HG03139 (cell line): ENCODE data around the gene ZNF638.
"Not testable (repeated sequence)": the region's sequence is repeated elsewhere in the genome, so short reads cannot be mapped to it uniquely, and the experiment has no call there.

Experiments used
- ATAC-seq: cut with Tn5 transposase; IDR thresholded peaks from one replicate; pipeline ENCODE4 v1.9.1; 2021; ENCODE audit not compliant: unreplicated experiment

The ZNF638 gene

DNA sequence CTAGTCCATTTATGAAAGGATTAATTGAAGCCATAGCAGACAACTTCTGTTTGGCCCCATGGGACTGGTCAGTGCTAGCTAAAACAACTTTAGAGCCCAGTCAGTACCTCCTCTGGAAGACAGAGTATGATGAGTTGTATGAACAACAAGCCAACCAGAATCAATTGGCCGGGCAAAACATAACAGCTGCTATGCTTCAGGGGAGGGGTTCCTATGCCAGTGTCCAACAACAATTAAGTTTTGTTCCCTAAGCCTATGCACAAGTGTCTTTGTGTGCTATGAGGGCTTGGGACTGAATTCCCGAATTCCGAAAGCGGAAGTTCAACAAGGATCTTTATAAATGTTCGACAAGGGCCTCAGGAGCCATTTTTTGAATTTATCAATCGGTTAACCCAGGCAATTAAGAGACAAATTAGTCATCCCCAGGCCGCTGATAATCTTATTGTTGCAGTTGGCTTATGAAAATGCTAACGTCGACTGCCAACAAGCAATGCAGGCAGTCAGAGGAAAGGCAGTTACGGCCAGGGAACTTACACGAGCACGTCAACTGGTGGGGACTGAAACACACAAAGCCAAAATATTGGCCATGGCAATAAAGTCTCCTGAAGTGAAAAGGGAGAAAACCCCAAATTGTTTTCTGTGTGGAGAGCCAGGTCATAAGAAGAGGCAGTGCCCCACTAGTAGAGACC lies 57.9 kb downstream of the ZNF638 start:
- no peak for ATAC-seq

DNA sequence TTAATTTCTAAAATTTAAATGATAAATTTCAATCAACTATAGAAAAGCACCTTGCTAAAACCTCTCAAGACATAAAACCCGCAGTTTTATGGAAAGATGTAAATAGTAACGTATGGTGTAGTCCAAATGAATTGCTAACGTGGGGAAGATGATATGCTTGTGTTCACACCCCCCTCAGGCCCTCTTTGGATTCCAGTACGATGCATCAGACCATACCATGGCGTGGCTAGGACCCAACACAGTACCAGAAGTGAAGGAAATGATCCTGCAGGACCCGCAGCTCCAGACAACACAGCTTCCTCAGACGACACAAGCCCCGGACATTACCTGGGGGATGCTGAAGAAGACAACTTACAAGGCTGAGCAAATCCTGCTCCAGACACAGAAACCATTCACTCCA lies 61.6 kb downstream of the ZNF638 start:
- no peak for ATAC-seq

DNA sequence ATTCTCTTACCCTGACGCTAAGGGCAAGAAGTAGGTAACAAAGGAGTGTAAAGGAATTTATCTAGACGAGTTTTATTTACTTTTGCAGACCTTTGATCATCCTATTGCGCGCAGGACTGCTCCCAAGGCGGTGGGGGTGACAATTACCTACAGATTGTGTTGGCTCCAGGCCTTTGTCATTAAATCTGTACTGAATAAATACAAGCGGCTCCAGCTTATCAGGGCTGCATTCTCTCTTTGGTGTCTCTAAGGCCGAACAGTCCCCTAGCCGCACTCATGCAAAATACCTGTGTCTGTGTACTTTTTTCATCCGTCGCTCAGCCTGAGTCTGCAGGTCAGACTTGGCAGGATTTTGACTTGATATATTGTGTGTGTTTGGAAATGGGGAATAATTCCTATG lies 63.9 kb downstream of the ZNF638 start:
- no peak for ATAC-seq

DNA sequence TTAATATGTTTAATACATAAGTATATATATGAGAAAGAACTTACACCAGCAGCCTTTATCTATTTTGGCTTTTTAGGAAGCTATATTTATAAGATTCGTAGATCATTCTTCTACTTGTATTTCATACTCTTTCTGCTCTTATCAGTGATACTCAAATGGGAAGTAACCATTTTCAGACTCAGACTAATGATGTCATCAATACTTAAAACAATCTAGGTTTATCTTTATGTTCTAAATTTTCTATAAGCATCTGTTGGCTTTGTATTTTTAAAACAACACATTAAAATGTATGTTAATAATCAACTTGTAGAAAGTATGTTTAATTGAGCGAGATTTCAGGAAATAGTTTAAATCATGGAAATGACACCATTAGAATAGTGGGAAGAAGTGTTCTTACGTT lies 70.8 kb downstream of the ZNF638 start:
- no peak for ATAC-seq

DNA sequence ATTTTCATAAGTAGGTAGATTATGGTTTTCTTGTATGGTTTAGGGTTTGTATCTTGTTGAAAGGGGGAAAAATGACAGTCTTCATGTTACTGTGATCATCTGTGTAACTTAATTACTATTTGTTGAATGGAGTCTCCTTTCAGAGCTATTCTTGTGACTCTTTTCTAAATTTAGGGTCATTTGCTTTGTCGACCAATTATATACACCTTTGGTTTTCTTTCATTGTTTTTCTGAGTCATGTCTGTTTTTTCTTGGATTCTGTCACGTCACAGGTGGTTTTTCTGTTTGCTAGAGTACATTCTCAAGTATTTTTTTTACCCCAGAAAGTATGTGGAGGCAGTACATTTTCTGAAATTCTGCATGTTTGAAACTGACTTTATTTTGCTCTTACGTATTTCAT lies 78.0 kb downstream of the ZNF638 start:
- ATAC-seq: no peak

DNA sequence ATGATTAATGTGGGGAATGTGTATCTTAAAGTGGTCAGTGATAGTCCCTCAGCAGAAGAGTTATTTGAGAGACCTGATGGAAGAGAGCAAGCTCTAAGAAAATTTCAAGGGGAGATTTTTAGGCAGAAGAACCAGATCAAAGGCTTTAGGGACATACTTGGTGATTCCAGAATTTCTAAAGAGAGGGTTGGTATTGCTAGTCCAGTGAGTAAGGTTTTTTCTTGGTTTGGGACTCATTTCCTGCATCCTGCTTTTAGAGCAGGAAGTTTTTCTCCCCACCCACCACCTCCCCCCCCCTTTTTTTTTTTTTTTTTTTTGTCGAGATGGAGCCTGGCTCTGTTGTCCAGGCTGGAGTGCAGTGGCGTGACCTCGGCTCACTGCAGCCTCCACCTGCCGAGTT lies 79.1 kb downstream of the ZNF638 start:
- no peak for ATAC-seq

DNA sequence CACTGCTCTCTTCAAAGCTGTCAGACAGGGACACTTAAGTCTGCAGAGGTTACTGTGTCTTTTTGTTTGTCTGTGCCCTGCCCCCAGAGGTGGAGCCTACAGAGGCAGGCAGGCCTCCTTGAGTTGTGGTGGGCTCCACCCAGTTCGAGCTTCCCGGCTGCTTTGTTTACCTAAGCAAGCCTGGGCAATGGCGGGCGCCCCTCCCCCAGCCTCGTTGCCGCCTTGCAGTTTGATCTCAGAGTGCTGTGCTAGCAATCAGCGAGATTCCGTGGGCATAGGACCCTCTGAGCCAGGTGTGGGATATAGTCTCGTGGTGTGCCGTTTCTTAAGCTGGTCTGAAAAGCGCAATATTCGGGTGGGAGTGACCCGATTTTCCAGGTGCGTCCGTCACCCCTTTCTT lies 85.3 kb downstream of the ZNF638 start:
- not testable (repeated sequence) for ATAC-seq

DNA sequence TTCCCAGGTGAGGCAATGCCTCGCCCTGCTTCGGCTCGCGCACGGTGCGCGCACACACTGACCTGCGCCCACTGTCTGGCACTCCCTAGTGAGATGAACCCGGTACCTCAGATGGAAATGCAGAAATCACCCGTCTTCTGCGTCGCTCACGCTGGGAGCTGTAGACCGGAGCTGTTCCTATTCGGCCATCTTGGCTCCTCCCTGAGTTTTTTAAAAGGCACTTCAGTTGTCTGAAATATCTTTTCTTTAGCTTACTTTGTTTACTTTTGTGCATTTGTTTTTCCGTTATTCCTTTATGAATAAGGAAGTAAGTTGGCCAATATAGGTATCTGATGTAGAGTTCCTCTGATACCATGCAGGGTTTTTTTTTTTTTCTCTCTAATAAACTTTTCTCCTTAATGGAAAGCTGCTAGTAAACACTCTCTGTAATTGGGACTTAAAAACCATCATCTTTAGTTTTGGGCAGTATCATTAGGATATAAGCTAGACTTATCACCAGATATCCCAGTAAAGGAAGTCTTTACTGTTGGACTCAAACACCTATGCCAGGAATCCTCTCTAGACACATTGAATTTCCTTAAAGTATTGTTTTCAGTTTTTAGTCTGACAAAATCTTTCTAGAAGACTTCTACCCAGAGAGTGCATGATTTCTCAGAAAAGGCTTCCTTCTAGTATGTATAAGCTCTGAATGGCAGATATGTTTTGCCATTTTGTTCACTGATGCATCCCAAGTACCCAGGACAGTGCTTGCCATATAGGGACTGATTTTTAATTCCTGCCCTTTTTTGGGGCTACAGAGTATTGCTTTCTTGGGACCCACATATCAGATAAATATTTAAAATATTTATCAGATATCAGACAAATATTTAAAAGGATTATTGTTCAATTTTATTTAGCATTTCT lies 86.0 kb downstream of the ZNF638 start:
- no peak for ATAC-seq

DNA sequence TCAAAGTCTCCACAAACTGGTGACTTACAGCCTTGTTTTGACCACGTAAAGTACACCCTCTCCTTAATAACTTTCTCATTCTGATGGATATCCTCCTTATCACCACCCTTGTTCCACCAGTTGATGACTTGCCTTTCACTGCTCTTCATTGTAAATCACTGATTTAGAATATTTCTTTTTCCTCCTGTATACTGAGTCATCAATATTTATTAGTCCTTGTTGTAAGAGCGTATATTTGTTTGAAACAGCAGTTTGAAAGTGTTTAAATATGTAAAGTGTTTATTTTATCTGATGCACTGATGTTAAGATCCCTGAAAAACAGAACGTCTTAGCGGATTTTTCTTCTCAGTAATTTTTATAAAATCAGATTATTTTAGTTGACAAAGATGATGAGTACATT lies 87.6 kb downstream of the ZNF638 start:
- no peak for ATAC-seq

DNA sequence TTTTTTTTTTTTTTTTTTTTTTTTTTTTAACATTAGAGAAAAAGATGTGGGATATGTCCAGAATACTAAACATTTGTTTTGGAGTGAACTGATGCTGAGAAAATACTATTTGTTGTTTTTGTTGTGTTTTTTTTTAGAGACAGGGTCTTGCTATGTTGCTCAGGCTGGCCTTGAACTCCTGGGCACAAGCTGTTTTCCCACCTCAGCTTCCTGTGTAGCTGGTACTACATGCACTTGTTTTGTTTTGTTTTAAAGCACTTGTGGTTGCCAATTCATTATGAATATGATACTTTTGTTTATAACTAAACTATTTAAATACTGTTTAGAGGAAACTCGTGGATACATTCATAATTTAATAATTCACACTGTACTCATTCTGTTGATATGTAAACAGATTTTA lies 88.4 kb downstream of the ZNF638 start:
- no peak for ATAC-seq

DNA sequence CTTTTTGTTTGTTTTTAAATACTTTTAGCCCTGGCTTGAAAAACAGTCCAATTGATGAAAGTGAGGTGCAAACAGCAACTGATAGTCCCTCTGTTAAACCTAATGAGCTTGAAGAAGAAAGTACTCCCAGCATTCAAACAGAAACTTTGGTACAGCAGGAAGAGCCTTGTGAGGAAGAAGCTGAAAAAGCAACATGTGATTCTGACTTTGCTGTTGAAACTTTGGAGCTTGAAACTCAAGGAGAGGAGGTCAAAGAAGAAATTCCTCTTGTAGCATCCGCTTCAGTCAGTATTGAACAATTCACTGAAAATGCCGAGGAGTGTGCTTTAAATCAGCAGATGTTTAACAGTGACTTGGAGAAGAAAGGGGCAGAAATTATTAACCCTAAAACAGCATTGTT lies 91.2 kb downstream of the ZNF638 start:
- ATAC-seq: no peak

DNA sequence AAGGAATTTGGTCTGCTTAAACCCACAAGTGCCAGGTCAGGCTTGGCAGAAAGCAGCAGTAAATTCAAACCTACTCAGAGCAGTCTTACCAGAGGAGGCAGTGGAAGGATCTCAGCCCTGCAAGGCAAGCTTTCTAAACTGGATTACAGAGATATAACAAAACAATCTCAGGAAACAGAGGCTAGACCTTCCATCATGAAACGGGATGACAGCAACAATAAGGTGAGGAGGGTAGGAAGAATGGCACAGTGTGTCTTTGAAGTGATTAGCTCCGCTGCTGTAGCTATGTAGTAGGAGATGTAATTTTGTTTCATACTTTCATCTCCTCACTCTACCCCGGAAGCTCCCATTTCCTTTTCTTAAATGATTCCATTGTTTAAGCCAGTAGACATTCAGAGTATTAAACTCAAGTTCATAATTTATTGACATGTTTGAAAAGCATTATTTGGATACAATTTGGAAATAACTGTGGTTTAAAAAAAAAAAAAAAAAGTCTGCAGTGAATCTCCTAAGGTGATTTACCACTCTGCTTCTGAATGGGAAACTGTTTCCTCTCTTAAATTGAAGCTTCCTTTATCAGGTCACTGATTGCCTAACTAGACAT lies 92.3 kb downstream of the ZNF638 start:
- no peak for ATAC-seq

DNA sequence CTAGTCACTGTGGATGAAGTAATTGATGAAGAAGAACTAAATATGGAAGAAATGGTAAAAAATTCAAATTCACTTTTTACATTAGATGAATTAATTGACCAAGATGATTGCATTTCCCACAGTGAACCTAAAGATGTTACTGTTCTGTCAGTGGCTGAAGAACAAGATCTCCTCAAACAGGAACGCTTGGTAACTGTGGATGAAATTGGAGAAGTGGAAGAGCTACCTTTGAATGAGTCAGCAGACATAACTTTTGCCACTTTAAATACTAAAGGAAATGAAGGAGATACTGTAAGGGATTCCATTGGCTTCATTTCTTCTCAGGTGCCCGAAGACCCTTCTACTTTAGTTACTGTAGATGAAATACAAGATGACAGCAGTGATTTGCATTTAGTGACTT lies 95.1 kb downstream of the ZNF638 start:
- ATAC-seq: no peak

DNA sequence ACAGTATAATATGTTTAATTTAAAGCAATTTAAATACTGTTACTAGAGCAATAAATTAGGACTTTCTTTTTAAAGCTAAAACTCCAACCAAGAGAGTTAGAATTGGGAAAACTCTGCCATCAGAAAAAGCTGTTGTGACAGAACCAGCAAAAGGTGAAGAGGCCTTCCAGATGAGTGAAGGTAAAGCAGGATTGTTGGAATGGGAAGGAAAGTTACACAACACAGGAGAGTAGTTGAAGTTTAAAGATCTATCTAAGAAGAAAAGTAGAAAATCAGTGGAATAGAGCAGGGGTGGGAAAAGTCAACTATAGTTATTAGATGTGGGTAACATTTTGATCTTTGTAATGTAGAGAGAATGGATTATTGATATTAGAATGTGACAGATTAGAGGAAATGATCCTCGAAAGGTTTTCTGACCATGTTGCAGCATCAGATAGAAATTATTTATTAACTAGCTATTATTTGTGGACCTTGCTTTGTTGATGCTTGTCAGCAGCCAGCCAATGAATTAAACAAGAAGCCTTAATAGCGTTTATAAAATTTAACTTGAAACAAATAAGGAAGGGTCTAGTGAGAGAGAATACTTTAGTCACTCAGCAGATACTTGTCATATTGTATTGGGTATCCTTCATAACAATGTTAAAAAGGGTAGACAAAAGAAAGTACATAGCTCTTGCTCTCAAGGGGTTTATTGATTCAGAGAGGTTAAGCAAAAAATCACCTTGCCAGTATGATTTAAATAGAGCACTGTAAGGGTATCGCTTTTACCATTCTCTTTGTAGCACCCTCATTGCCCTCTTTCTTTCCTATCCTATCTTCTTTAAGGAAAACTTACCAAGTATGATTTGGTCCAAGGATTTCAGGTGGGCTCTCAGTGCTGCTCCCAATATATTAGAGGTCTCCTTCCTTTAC lies 97.1 kb downstream of the ZNF638 start:
- ATAC-seq: no peak

DNA sequence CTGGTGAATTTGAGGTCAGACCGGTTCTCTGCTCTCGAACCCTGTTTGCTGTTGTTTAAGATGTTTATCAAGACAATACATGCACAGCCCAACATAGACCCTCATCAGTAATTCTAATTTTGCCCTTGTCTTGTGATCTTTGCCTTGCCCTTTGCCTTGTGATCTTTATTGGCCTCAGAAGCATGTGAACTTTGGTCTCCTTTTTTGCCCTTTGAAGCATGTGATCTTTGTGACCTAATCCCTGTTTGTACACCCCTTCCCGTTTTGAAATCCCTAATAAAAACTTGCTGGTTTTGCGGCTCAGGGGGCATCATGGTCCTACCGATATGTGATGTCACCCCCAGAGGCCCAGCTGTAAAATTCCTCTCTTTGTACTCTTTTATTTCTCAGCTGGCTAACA lies 113.6 kb downstream of the ZNF638 start:
- ATAC-seq: not testable (repeated sequence)

DNA sequence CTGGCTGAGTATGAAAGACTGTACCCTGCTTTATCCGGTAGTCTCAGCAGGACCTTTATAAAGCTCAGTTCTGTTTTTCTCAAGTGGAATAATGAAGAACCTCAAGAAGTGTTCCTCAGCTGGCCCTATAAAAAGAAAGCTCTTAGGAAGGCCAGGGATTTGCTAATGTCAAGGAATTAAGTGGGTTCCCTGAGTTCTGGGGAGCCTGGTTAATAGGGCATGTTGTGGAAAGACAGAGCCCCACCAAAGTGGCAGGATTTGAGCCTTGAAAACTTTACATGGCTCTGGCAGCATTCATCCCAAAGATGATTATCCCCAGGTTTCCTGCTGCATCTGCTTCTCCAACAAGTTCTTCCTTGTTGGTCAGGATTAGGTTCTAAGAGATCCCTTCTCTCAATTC lies 114.9 kb downstream of the ZNF638 start:
- no peak for ATAC-seq

DNA sequence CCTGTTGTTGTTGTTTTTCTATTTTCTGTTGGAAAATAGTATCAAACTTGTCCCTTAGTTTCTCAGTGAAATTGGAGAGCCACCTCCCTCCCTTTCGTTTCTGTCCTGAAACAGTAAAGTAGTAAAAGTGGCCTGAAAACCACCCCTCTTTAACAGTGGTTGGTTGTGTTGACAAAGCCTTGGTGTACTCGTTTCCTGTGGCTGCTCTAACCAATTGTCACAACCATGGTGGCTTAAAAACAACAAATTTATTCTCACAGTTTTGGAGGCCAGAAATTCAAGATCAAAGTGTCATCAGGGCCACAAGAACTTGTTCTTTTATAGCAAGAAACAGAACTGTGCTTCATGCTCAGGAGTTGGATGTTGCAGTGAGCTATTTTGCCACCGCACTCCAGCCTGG lies 117.8 kb downstream of the ZNF638 start:
- no peak for ATAC-seq

DNA sequence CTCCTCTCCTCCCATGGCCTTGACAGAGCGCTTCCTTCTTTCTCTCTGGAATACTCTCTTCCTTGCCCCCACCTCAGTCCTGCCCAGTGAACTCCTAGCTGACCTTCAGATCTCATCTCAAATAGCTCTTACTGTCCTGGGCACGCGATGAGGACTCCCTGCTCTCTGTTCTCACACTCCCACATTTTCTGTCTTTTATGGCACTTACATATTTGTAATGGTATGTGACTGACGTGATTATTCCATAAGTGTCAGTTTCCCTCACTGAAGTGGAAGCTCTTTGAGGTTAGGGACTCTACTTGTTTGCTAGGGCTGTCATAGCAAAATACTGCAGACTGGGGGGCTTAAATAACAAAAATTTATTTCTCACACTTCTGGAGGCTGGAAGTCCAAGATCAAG lies 120.1 kb downstream of the ZNF638 start:
- ATAC-seq: no peak

DNA sequence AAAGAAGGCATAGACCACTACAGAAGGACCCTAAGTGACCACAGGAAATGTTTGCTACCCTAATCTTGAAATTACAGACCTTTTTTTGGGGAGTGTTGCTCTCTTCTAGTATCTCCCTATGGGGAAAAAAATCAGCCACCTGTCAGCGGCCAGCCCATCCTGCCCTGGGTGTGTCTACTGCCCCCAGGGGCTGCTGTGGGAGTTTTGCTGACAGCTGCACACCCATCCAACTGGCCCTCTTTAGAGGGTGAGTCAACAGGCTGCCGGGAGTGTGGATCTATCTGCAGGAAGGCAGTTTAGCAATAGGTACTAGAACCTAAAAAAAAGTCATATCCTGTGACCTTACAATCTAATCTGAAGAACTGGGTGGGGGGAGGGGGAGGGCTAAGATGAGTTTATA lies 121.0 kb downstream of the ZNF638 start:
- no peak for ATAC-seq

DNA sequence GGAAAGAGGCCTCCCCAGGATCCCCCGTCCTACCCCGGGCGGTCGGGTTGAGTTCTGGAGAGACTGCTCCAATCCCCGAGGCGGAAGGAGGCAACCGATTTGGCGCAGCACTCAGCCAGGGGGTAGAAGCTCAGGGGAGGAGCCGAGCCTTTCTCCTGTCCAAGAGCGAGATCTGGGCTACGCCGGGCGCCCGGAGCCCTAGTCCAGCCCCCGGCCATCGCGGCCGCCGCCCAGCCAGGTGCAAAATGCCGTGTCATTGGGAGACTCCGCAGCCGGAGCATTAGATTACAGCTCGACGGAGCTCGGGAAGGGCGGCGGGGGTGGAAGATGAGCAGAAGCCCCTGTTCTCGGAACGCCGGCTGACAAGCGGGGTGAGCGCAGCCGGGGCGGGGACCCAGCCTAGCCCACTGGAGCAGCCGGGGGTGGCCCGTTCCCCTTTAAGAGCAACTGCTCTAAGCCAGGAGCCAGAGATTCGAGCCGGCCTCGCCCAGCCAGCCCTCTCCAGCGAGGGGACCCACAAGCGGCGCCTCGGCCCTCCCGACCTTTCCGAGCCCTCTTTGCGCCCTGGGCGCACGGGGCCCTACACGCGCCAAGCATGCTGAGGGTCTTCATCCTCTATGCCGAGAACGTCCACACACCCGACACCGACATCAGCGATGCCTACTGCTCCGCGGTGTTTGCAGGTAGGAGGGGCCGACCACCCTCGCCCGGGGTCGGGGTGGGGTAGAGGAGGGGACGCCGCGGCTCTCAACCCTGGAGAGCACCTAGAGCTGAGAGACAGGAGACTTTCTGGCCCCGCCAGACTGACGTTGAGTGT lies 122.0 kb downstream of the ZNF638 start, which contains the start of gene DYSF:
TSS of gene DYSF (plus strand) at position 158 of the 817 bp plus-strand sequence.
- no peak for ATAC-seq
